Placental epithelial cell (primary cell): ENCODE results near the gene PUS1. TPM values are rescaled to one million over a fixed set of nuclear protein-coding genes. Genes with fewer than 3 reads are reported as not detected.

Source experiments
- small RNA-seq: library from RNA; depleted of rRNA; stranded (forward); fragments of <200 nt; gene quantifications from one replicate; pipeline ENCODE3, GENCODE V24; 2012
- total RNA-seq: library from RNA; depleted of rRNA; stranded (reverse); fragments of >200 nt; gene quantifications from 2 replicates; pipeline ENCODE4 v1.2.3, GENCODE V29; 2012

PUS1 gene
- 5.5 and 5.7 TPM in 2 replicates for total RNA-seq

DNA sequence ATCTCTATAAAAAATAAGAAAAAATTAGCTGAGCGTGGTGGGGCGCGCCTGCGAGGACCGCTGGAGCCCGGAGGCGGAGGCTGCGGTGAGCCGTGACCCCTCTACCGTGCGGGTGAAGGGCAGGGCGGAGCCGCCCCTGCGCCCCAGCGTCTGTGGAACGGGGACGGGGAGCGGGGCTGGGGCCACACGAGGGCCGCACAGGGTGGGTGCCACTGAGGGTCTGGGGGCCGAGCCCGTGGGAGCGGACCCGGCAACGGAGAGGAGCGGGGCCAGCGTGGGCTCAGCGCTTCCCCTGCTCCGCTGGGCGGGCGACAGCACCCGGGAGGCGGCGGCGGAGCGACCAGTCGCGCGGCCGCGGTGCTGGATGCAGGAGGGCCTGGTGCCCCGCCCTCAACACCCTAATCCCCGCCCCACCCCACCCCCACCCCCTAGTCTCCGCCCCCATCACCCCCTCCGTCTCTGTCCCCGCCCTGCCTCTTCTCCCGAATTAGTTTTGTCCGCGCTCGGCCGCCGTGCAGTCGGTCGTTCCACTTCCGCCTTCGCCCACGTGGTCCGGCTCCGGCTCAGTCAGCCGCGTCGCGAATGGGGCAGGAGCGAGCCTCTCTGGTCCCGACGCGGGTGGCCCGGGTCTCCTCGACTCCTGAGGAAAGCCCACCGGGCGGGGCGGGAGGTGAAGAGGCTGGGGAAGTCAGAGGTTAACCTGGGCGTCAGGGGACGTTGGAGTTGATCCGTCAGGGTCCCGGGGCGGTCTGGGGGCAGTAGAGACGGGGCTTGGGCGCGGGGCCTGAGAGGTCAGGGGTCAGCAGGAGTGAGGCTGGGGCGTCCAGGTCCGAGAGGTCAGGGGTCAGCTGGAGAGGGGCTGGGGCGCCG lies at the start of gene PUS1:
PUS1 (plus strand) TSS at position 566 of the 870 bp plus-strand sequence. CDS start 447 bp downstream, outside the sequence.

DNA sequence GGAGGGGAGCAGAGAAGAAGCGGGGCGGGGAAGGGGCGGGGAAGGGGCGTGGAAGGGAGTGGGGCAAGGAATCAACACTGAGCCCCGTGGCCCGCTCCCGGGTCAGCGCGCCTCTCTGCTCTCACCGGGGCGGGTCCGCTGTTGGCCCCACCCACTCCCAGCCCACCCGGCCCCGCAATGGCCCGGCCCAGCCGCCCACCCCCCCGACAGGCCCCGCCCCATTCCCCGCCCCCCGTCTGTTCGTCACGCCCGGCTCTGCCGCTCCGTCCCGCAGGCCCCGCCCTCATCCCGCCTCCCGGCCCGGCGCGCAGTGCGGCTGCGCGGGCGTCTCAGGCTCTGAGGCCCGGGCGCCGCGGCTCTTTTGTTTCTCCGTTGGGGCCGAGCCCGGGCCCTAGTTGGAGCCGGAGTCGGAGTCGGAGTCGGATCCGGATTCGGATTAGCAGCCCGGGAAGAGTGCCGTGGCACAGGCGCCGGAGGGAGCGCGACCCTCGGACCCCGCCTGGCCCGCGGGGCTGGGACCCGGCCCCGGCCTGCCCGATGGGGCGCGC lies 34.7 kb upstream of the PUS1 start, which contains the start of gene ULK1:
ULK1 (plus strand) TSS at position 310 of the 548 bp plus-strand sequence. CDS start 380 bp downstream, outside the sequence.

DNA sequence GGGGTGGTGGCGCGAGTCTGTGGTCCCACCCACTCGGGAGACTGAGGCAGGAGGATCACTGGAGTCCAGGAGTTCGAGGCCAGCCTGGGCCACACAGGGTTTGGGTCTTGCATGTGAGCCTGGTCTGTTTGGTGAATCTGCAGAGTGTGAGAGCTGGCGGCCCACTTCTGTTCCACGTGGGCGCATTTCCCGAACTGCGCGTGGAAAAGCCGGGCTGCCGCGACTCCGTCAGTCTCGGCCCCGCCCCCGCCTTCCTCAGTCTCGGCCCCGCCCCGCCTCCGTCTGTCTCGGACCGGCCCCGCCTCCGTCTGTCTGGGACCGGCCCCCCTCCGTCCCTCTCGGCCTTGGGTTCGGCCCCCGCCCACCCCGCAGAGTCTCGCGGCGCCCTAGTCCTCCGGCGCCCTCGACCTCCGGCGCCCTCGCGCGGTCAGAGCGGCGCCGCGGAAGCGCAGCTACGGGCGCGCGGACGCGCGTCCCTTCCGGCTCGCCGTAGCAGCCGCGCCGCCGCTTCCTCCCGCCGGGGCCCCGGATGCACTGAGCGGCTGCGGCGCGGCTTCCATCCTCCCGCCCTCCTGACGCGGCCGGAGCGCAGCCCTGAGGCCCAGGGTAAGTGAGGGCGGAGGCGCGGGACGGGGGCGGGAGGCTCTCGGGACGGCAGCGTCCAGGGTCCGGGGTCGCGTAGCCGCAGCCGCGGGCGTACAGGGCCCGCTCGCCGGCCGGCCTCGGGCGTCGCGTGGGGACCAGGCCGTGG lies 20.5 kb downstream of the PUS1 start, which contains the start of gene EP400:
EP400 (plus strand) TSS at position 512 of the 751 bp plus-strand sequence. CDS start 10,678 bp downstream, outside the sequence.

Small RNAs within 50 kb of the gene (small RNA-seq; reads per million reads assigned to genes)
- not detected for gene AC131009.3

Other genes starting within 250 kb of the PUS1 start
- gene SFSWAP, start 218.2 kb upstream of the PUS1 start, total RNA-seq: 27.5 and 29.2 TPM in 2 replicates
- 1.2 and 2.0 TPM in 2 replicates for gene MMP17, start 100.9 kb upstream of the PUS1 start, total RNA-seq
- gene ULK1, start 34.7 kb upstream of the PUS1 start, total RNA-seq: 26.2 and 51.8 TPM in 2 replicates
- 13.0 and 14.9 TPM in 2 replicates for gene EP400, start 20.7 kb downstream of the PUS1 start, total RNA-seq
- gene DDX51, start 215.0 kb downstream of the PUS1 start, total RNA-seq: 8.2 and 9.5 TPM in 2 replicates
- gene NOC4L, start 215.2 kb downstream of the PUS1 start, total RNA-seq: 7.5 and 20.4 TPM in 2 replicates